MM.1S (cell line): ENCODE measurements around the gene PTPRK.

Source experiments
- CTCF ChIP-seq: fragments of 300-600 bp; sonication (generic); IDR thresholded peaks from 2 replicates; pipeline ENCODE4 v1.5.1; 2016; ENCODE audit warnings: antibody characterized with exemption, low read length, mixed read lengths
- EZH2 ChIP-seq: fragments of 300-600 bp; sonication (generic); optimal IDR thresholded peaks from 2 replicates; pipeline ENCODE3; 2017; ENCODE audit warnings: low read depth, mild to moderate bottlenecking, antibody characterized with exemption, low read length, mixed read lengths

- TF ChIP-seq EZH2, result no peak
- no peak for TF ChIP-seq CTCF
Measured at GRCh38 chr6:128403618-128404444, 116.6 kb downstream of the PTPRK start.
